Measurements from ENCODE around the gene APC. TPM values are rescaled to one million over a fixed set of nuclear protein-coding genes. Genes with fewer than 3 reads are reported as not detected.

APC gene
- total RNA-seq, 2 experiments from 2014 or later: 18.7 to 19.0 TPM

DNA sequence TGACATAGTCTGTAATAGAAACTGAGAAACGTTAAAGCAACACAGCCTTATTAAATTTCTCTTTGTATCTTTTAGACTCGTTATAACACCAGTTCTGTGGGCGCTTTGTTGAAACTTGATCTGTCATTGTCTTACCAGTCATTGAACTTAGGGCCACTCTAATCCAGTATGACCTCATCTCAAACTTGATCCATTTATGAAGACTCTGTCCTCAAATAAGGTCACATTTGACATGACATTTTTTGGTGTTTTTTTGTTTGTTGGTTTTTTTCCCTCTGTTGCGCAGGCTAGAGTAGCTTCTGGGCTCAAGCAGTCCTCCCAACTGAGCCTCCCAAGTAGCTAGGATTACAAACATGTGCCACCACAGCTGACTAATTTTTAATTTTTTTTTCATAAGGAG lies 5.9 kb downstream of the APC start:
- no peak for TF ChIP-seq CTCF (IDR thresholded peaks at IDR 0.05)
- H3K4me1 Mint-ChIP-seq (ENCODE audit: low read depth): peaks cover 14% of the 10 kb centered on the region
- no peaks in the 10 kb centered on the region for H3K27me3 Mint-ChIP-seq
- intact Hi-C loops (cut with micrococcal nuclease): no loop called here
- ChIA-PET POLR2A (no interaction called here), CTCF (interaction anchor here (0.8 to 1.5 kb wide), 3 partner anchors 14 to 45 kb away, joined by 3 to 5 read pairs (median 4); no protein-coding TSS in a partner anchor)
- H3K36me3 Mint-ChIP-seq (ENCODE audit: low read depth): peaks cover 5% of the 10 kb centered on the region
- no peak for DNase-seq
- no peaks in the 10 kb centered on the region for H3K9me3 Mint-ChIP-seq
- no peak for ATAC-seq
- H3K27ac Mint-ChIP-seq: no peak overlapping the region
- no peak overlapping the region for H3K4me3 Mint-ChIP-seq

- Mint-ChIP-seq H3K9me3 (no peaks in the 10 kb centered on the region), H3K27me3 (no peaks in the 10 kb centered on the region), H3K4me1 (ENCODE audit: low read depth) (peaks cover 7% of the 10 kb centered on the region), H3K36me3 (ENCODE audit: low read depth) (peaks cover 3% of the 10 kb centered on the region), H3K4me3 (no peak overlapping the region), H3K27ac (no peak overlapping the region)
- intact Hi-C loops (cut with micrococcal nuclease): no loop called here
- TF ChIP-seq CTCF (IDR thresholded peaks at IDR 0.05): no peak
- POLR2A ChIA-PET: no interaction called here
- CTCF ChIA-PET: no interaction called here
- no peak for ATAC-seq
- no peak for DNase-seq
Observed at GRCh38 chr5:112752335-112752734, 14.7 kb downstream of the APC start.

GRCh38 chr5:112755703-112756102 lies 18.0 kb downstream of the APC start:
- Mint-ChIP-seq H3K4me1 (ENCODE audit: low read depth) (peaks cover 5% of the 10 kb centered on the region), H3K27me3 (no peaks in the 10 kb centered on the region), H3K36me3 (ENCODE audit: low read depth) (peaks cover 1% of the 10 kb centered on the region), H3K9me3 (no peaks in the 10 kb centered on the region), H3K27ac (no peak overlapping the region), H3K4me3 (no peak overlapping the region)
- CTCF ChIA-PET: interaction anchor here (0.9 to 5.8 kb wide), 3 partner anchors 9 to 203 kb away, joined by 5 to 100 read pairs (median 5); no protein-coding TSS in a partner anchor
- no peak for ATAC-seq
- POLR2A ChIA-PET: no interaction called here
- TF ChIP-seq CTCF (IDR thresholded peaks at IDR 0.05): no peak
- intact Hi-C loops (cut with micrococcal nuclease): no loop called here
- no peak for DNase-seq

DNA sequence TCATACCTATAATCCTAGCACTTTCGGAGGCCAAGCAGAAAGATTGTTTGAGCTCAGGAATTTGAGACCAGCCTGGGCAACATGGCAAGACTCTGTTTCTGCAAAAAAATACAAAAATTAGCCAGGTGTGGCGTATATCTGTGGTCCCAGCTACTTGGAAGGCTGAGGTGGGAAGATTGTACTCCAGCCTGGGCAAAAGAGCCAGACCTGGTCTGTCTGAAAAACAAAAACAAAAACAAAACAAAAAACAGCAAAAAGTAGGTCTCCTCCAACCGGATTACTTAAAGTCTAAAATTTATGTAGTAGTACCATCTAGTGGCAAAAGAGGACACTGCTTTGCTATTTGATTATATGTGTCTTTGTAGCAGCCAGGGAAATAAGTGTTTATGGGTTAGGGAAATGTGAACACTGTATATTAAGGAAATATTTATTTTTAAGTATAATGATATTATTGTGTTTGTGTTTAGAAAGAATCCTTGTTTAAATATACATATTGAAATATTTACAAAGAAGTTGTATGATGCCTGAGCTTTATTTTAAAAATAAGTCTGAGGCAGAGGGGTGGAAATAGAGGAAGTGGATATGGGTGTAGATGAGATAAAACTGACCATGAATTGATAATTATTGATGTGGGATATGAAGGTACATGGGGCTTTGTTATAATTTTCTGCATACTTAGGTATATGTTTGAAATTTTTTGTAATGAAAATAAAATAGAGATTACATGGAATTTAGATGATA lies 20.0 kb downstream of the APC start:
- peak; percentile 87 for TF ChIP-seq CTCF (IDR thresholded peaks at IDR 0.05)
- peaks cover 2% of the 10 kb centered on the region for H3K4me1 Mint-ChIP-seq (ENCODE audit: low read depth)
- DNase-seq (no peak), ATAC-seq (peak; percentile 70)
- no peaks in the 10 kb centered on the region for H3K27me3 Mint-ChIP-seq
- no peaks in the 10 kb centered on the region for H3K9me3 Mint-ChIP-seq
- no peak overlapping the region for H3K4me3 Mint-ChIP-seq
- peaks cover 3% of the 10 kb centered on the region for H3K36me3 Mint-ChIP-seq (ENCODE audit: low read depth)
- no peak overlapping the region for H3K27ac Mint-ChIP-seq
- intact Hi-C loops (cut with micrococcal nuclease): loop anchor here (1.0 kb wide), 1 partner anchor 206 kb away; no protein-coding TSS in a partner anchor
- CTCF ChIA-PET: interaction anchor here (0.7 to 5.8 kb wide), 39 partner anchors 9 to 998 kb away, joined by 3 to 100 read pairs (median 4); no protein-coding TSS in a partner anchor
- POLR2A ChIA-PET: interaction anchor here (1.5 kb wide), 1 partner anchor 66 kb away, joined by 4 read pairs; no protein-coding TSS in a partner anchor

DNA sequence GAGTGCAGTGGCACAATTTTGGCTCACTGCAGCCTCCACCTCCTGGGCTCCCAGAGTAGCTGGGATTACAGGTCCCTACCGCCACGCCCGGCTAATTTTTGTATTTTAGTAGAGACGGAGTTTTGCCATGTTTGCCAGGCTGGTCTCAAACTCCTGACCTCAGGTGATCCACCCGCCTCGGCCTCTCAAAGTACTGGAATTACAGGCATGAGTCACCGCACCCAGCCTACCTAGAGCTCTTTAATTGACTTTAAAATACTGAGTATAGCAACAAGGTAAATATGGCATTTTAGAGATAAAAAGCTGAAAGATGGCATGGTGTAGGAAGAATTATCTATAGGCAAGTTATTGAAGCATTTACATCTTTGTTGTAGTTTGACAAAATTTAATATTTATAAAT lies 21.0 kb downstream of the APC start:
- CTCF ChIA-PET: interaction anchor here (0.9 to 5.8 kb wide), 16 partner anchors 11 to 583 kb away, joined by 3 to 100 read pairs (median 8); no protein-coding TSS in a partner anchor
- intact Hi-C loops (cut with micrococcal nuclease): no loop called here
- H3K4me1 Mint-ChIP-seq (ENCODE audit: low read depth): peaks cover 2% of the 10 kb centered on the region
- ATAC-seq (no peak), DNase-seq (no peak)
- H3K9me3 Mint-ChIP-seq: no peaks in the 10 kb centered on the region
- no peaks in the 10 kb centered on the region for H3K27me3 Mint-ChIP-seq
- no peak overlapping the region for H3K4me3 Mint-ChIP-seq
- POLR2A ChIA-PET: interaction anchor here (1.5 kb wide), 1 partner anchor 67 kb away, joined by 4 read pairs; no protein-coding TSS in a partner anchor
- peaks cover 3% of the 10 kb centered on the region for H3K36me3 Mint-ChIP-seq (ENCODE audit: low read depth)
- no peak for TF ChIP-seq CTCF (IDR thresholded peaks at IDR 0.05)
- H3K27ac Mint-ChIP-seq: no peak overlapping the region

Data from activated CD8-positive, alpha-beta T cell treated with anti-CD3 and anti-CD28 coated beads for 36 hours (primary cell).